IPS-15b (cell line): ENCODE data around the gene PLCB4.

Source experiments
- H3K27me3 ChIP-seq: one replicate; pipeline ENCODE4 v1.6.1; 2013; ENCODE audit warnings: low read length; ENCODE audit not compliant: control insufficient read depth, insufficient read depth
- H3K36me3 ChIP-seq: one replicate; pipeline ENCODE4 v1.6.1; 2013; ENCODE audit warnings: low read length; ENCODE audit not compliant: control insufficient read depth, insufficient read depth
- H3K4me1 ChIP-seq: one replicate; pipeline ENCODE4 v1.6.1; 2013; ENCODE audit warnings: mild to moderate bottlenecking, low read length; ENCODE audit not compliant: control insufficient read depth, insufficient read depth
- H3K4me3 ChIP-seq: one replicate; pipeline ENCODE4 v1.5.1; 2013; ENCODE audit warnings: low read depth, low read length
- H3K9ac ChIP-seq: one replicate; pipeline ENCODE4 v1.6.1; 2013; ENCODE audit warnings: low read depth, mild to moderate bottlenecking, low read length
- H3K9me3 ChIP-seq: one replicate; pipeline ENCODE4 v1.6.1; 2013; ENCODE audit warnings: mild to moderate bottlenecking, low read length; ENCODE audit not compliant: control insufficient read depth, insufficient read depth

PLCB4 gene

GRCh38 chr20:9214685-9215084, 145.8 kb downstream of the PLCB4 start:
- no peaks in the 10 kb centered on the region for H3K4me1 ChIP-seq
- no peak overlapping the region for H3K9ac ChIP-seq
- no peak overlapping the region for H3K4me3 ChIP-seq
- H3K27me3 ChIP-seq = no peaks in the 10 kb centered on the region
- H3K36me3 ChIP-seq = no peaks in the 10 kb centered on the region
- no peaks in the 10 kb centered on the region for H3K9me3 ChIP-seq

DNA sequence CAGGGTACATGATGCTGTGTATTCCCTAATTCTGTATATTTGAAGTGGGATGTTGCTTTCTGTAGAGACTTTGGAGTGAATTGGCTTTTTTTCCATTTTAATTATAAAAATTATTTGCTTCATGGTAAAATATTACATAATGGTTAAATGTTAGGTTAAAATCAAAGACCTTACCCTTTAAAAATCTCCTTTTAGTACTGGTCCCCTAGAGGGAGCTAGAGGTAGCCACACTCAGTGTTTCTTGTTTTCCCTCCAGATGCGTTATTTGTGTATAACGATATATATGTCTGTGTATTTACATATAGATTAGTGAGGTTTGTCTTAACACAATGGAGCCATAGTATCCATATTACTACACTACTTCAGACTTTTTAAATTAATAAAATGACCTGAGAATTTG, 146.7 kb downstream of the PLCB4 start:
- H3K27me3 ChIP-seq = no peaks in the 10 kb centered on the region
- H3K4me3 ChIP-seq = no peak overlapping the region

DNA sequence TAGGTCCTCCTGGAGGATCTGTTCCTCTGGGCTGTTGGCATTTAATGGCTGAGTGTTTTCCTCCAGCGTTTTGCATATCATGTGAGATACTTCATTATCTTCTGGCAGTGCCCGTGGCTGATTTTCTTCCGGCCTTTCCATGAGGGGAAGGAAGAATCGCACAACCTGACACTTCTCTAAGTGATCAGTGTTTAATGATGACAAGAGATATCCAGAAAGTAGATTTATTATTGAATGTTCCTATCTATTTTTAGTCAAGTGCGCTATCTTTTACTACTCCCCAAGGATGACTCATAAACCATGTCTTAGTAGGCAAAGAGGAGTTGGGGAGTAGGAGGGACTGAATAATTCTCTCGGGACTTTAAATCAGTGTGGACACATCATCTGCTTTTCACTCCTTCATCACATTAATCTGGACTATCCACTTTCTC, 149.7 kb downstream of the PLCB4 start:
- no peak overlapping the region for H3K9ac ChIP-seq
- H3K27me3 ChIP-seq = no peaks in the 10 kb centered on the region
- H3K4me3 ChIP-seq = no peak overlapping the region
- H3K4me1 ChIP-seq = peaks cover 9% of the 10 kb centered on the region
- H3K9me3 ChIP-seq = no peaks in the 10 kb centered on the region
- no peaks in the 10 kb centered on the region for H3K36me3 ChIP-seq

More for the DNA sequence above, 146.7 kb downstream of the PLCB4 start:
- Histone ChIP-seq H3K4me1 (peaks cover under 1% of the 10 kb centered on the region), H3K9me3 (no peaks in the 10 kb centered on the region), H3K36me3 (no peaks in the 10 kb centered on the region), H3K9ac (no peak overlapping the region)

GRCh38 chr20:9220874-9221547, 152.1 kb downstream of the PLCB4 start:
- no peak overlapping the region for H3K9ac ChIP-seq
- H3K4me1 ChIP-seq = peaks cover 12% of the 10 kb centered on the region
- H3K27me3 ChIP-seq = no peaks in the 10 kb centered on the region
- H3K4me3 ChIP-seq = no peak overlapping the region
- no peaks in the 10 kb centered on the region for H3K36me3 ChIP-seq
- H3K9me3 ChIP-seq = no peaks in the 10 kb centered on the region

DNA sequence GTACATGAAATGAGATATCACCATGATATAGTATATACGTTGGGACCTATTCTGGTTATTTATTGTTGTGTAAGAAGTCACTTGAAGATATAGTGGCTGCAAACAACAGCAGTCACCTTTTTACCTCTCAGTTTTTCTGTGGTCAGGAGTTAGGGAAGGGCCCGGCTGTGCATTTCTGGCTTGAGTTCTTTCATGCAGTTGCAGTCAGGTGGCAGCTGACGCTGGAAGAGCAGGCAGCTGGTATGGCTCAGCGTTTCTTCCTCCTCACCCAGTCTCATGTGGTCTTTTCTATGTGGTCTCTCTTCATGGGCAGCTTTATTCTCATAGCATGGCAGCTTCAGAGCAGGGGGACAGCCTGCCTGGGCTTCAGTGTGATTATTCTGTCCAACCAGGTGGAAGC, 154.4 kb downstream of the PLCB4 start:
- Histone ChIP-seq H3K36me3 (no peaks in the 10 kb centered on the region), H3K9ac (no peak overlapping the region), H3K9me3 (no peaks in the 10 kb centered on the region), H3K27me3 (no peaks in the 10 kb centered on the region), H3K4me1 (peaks cover 12% of the 10 kb centered on the region), H3K4me3 (no peak overlapping the region)

DNA sequence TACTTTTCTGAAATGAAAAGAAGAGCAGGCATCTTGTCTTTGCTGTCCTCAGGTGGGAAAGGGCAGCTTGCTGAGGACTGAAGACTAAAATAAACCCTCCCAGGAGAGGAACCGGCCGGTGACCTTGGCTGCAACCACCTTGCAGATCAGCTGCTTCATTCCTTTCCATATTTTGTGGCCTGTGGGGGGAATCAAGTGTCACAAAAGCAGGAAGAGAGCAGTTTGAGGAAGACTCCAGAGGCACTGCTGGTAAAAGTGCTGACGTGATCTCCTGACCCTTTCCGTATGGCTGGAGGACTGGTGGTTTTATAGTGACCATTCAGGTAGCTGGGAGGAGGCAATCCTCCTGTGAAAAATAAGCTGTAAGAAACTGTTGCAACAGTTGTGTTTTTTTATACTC, 157.0 kb downstream of the PLCB4 start:
- H3K27me3 ChIP-seq = no peaks in the 10 kb centered on the region
- H3K9ac ChIP-seq = no peak overlapping the region
- H3K9me3 ChIP-seq = no peaks in the 10 kb centered on the region
- no peak overlapping the region for H3K4me3 ChIP-seq
- H3K36me3 ChIP-seq = no peaks in the 10 kb centered on the region
- peaks cover 9% of the 10 kb centered on the region for H3K4me1 ChIP-seq

- no peak overlapping the region for H3K9ac ChIP-seq
- no peaks in the 10 kb centered on the region for H3K9me3 ChIP-seq
- H3K36me3 ChIP-seq = no peaks in the 10 kb centered on the region
- H3K4me3 ChIP-seq = no peak overlapping the region
- H3K27me3 ChIP-seq = no peaks in the 10 kb centered on the region
- H3K4me1 ChIP-seq = peaks cover 4% of the 10 kb centered on the region
Measured at GRCh38 chr20:9227896-9228615, 159.2 kb downstream of the PLCB4 start.

DNA sequence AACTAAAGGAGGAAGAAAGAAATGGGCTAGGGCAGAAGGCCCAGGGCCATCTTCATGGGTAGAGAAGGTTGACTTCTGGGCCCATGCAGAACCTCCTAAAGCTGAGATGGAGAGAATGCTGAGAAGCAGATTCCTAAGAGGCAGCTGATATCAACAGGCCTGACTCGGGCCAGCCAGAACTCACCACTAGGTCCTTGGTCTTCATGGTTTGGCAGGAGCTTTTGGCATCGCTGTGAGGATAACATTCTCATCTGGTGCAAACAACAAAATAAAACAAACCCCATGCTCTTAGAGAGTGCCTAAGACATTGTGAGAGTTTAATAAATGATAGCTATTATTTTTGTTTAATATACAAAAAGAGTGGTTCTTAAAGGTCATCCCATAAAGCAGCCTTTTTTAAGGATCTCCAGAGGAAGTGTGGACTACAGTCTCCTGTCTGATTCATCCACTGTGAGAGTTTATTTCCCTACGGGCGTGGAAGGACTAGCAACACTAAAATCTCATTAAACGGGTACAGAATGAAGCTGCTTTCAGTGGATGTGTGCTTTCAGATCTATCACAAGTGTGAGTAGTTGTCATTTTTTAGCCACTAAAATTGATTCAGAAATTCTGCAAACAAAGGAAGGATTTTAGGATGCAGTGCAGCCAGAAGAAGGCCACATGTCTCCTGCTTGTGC, 160.0 kb downstream of the PLCB4 start:
- no peak overlapping the region for H3K4me3 ChIP-seq
- H3K27me3 ChIP-seq = no peaks in the 10 kb centered on the region
- H3K36me3 ChIP-seq = no peaks in the 10 kb centered on the region
- H3K9ac ChIP-seq = no peak overlapping the region
- no peaks in the 10 kb centered on the region for H3K9me3 ChIP-seq
- peaks cover 4% of the 10 kb centered on the region for H3K4me1 ChIP-seq

DNA sequence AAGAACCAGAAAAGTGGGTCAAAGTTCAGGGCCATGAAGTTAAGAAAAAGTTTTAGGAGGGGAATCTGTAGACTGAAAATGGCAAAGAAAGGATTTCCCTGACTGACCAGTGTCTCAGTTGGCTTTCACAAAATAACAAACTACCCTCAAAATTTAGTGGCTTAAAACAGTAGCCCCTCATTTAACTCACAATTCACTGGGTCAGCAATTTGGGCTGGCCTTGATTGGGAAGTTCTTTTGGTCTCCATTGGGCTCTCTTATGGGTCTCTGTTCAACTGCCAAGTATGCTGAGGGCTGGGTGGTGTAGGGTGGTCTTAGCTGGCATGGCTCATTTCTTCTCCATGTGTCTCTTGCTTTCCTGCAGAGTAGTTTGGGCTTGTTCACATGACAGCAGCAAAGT, 161.5 kb downstream of the PLCB4 start:
- Histone ChIP-seq H3K9ac (no peak overlapping the region), H3K27me3 (no peaks in the 10 kb centered on the region), H3K4me3 (no peak overlapping the region), H3K9me3 (no peaks in the 10 kb centered on the region), H3K4me1 (peaks cover under 1% of the 10 kb centered on the region), H3K36me3 (no peaks in the 10 kb centered on the region)

GRCh38 chr20:9233804-9234203, 164.9 kb downstream of the PLCB4 start:
- Histone ChIP-seq H3K9me3 (peaks cover 3% of the 10 kb centered on the region), H3K4me1 (no peaks in the 10 kb centered on the region), H3K9ac (no peak overlapping the region), H3K36me3 (no peaks in the 10 kb centered on the region), H3K4me3 (no peak overlapping the region), H3K27me3 (no peaks in the 10 kb centered on the region)

DNA sequence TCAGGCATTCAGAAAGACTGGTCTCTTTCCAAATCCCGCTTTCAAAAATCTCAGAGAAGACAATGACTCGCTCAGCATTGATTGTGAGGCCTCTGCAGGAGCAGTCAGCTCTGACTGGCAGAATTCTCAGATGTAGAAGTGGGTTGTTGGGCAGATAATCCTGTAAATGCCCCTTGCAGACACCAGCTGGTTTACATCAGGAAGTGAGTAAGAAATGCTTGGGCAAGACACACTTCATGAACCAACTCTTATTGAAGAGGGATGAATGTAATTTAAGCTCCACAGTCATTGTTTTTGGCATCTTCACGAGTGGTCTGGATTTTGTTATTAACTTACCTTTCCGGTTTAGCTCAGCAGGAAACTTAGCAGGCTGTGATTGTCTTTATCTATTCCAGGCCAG, 166.6 kb downstream of the PLCB4 start:
- peaks cover 1% of the 10 kb centered on the region for H3K4me1 ChIP-seq
- H3K36me3 ChIP-seq = no peaks in the 10 kb centered on the region

GRCh38 chr20:9236458-9236857, 167.6 kb downstream of the PLCB4 start:
- Histone ChIP-seq H3K4me3 (no peak overlapping the region), H3K36me3 (no peaks in the 10 kb centered on the region), H3K9ac (no peak overlapping the region), H3K27me3 (no peaks in the 10 kb centered on the region), H3K4me1 (peaks cover 5% of the 10 kb centered on the region), H3K9me3 (peaks cover 3% of the 10 kb centered on the region)

More for the DNA sequence above, 166.6 kb downstream of the PLCB4 start:
- no peak overlapping the region for H3K4me3 ChIP-seq
- peaks cover 3% of the 10 kb centered on the region for H3K9me3 ChIP-seq
- no peak overlapping the region for H3K9ac ChIP-seq
- H3K27me3 ChIP-seq = no peaks in the 10 kb centered on the region
